ENCODE data around the gene FYB1.

DNA sequence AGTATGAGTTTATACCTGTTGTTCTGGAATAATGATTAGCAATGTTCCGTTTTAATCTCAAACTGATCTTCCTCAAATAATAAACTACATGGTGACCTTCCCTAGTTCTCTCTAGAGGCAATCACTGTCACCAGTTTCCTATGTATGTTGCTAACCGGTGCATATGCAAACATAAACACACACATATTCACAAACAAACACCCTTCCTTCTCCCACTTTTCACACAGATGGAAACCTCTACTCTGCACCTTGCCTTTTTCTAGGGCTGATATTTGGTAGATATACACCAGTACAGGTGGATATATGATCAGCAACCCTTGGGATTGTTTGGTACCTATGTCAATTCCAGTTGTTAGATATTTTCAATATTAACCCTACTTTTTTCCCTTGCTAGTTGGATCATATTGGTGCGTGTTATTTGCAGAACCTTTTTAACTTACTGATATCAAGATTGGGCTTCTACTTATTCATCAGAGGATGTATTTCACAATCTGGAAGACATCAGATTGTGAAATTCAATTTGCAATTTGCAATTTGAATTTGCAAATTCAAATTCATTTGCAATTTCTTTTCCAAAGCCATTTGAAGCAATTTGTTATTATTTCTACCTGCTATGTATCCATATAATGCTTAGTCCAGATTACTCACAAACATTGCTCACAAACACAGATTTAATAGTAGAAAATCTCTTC, 12.6 kb downstream of the FYB1 start:
- TF ChIP-seq, protein P1, sequence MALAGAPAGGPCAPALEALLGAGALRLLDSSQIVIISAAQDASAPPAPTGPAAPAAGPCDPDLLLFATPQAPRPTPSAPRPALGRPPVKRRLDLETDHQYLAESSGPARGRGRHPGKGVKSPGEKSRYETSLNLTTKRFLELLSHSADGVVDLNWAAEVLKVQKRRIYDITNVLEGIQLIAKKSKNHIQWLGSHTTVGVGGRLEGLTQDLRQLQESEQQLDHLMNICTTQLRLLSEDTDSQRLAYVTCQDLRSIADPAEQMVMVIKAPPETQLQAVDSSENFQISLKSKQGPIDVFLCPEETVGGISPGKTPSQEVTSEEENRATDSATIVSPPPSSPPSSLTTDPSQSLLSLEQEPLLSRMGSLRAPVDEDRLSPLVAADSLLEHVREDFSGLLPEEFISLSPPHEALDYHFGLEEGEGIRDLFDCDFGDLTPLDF (CRISPR knock-in tag; IDR thresholded peaks at IDR 0.05) = no peak
- TF ChIP-seq, protein P2, sequence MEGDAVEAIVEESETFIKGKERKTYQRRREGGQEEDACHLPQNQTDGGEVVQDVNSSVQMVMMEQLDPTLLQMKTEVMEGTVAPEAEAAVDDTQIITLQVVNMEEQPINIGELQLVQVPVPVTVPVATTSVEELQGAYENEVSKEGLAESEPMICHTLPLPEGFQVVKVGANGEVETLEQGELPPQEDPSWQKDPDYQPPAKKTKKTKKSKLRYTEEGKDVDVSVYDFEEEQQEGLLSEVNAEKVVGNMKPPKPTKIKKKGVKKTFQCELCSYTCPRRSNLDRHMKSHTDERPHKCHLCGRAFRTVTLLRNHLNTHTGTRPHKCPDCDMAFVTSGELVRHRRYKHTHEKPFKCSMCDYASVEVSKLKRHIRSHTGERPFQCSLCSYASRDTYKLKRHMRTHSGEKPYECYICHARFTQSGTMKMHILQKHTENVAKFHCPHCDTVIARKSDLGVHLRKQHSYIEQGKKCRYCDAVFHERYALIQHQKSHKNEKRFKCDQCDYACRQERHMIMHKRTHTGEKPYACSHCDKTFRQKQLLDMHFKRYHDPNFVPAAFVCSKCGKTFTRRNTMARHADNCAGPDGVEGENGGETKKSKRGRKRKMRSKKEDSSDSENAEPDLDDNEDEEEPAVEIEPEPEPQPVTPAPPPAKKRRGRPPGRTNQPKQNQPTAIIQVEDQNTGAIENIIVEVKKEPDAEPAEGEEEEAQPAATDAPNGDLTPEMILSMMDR (IDR thresholded peaks at IDR 0.05) = no peak
- TF ChIP-seq, protein P3, sequence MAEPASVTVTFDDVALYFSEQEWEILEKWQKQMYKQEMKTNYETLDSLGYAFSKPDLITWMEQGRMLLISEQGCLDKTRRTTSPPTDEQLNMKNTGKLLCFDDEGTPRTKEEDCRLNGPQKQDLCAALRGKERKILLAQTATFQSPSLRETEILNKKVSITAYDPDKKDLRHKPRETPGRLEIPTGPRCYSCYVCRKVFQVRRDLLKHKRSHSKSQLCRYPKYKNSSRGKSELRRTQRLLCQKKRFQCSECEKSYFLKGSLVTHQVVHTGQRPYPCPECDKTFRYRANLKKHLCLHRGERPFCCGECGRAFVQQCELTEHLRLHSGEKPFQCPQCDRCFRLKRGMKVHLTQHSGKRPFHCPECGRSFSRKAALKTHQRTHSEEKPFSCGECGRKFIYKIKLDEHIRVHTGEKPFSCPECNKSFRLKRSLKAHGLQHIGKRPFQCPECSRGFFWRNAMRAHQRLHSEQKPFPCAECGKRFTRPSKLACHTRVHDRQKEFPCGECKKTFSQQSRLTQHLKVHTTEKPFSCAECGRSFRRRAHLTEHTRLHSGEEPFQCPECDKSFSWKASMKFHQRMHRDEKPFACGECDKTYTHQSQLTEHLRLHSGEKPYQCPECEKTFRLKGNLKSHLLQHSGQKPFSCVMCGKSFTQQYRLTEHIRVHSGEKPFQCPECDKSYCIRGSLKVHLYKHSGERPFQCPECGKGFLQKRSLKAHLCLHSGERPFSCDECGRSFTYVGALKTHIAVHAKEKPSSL (CRISPR knock-in tag; conservative IDR thresholded peaks at IDR 0.05) = no peak
- TF ChIP-seq, protein P4, sequence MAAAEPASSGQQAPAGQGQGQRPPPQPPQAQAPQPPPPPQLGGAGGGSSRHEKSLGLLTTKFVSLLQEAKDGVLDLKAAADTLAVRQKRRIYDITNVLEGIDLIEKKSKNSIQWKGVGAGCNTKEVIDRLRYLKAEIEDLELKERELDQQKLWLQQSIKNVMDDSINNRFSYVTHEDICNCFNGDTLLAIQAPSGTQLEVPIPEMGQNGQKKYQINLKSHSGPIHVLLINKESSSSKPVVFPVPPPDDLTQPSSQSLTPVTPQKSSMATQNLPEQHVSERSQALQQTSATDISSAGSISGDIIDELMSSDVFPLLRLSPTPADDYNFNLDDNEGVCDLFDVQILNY (CRISPR knock-in tag; IDR thresholded peaks at IDR 0.05) = no peak
- TF ChIP-seq RELA (CRISPR knock-in tag; IDR thresholded peaks at IDR 0.05; ENCODE audit: borderline replicate concordance) (no peak), NFYB (CRISPR knock-in tag; conservative IDR thresholded peaks at IDR 0.05; ENCODE audit: low read depth) (no peak), SP1 (CRISPR knock-in tag; conservative IDR thresholded peaks at IDR 0.05) (no peak), EMX1 (CRISPR knock-in tag; IDR thresholded peaks at IDR 0.05) (no peak), TCF7 (CRISPR knock-in tag; IDR thresholded peaks at IDR 0.05; ENCODE audit: low read depth) (no peak), CREB1 (CRISPR knock-in tag; IDR thresholded peaks at IDR 0.05) (no peak)
- TF ChIP-seq, protein P5, sequence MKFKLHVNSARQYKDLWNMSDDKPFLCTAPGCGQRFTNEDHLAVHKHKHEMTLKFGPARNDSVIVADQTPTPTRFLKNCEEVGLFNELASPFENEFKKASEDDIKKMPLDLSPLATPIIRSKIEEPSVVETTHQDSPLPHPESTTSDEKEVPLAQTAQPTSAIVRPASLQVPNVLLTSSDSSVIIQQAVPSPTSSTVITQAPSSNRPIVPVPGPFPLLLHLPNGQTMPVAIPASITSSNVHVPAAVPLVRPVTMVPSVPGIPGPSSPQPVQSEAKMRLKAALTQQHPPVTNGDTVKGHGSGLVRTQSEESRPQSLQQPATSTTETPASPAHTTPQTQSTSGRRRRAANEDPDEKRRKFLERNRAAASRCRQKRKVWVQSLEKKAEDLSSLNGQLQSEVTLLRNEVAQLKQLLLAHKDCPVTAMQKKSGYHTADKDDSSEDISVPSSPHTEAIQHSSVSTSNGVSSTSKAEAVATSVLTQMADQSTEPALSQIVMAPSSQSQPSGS (CRISPR knock-in tag; IDR thresholded peaks at IDR 0.05; ENCODE audit: borderline replicate concordance, low read depth) = no peak
- TF ChIP-seq, protein P6, sequence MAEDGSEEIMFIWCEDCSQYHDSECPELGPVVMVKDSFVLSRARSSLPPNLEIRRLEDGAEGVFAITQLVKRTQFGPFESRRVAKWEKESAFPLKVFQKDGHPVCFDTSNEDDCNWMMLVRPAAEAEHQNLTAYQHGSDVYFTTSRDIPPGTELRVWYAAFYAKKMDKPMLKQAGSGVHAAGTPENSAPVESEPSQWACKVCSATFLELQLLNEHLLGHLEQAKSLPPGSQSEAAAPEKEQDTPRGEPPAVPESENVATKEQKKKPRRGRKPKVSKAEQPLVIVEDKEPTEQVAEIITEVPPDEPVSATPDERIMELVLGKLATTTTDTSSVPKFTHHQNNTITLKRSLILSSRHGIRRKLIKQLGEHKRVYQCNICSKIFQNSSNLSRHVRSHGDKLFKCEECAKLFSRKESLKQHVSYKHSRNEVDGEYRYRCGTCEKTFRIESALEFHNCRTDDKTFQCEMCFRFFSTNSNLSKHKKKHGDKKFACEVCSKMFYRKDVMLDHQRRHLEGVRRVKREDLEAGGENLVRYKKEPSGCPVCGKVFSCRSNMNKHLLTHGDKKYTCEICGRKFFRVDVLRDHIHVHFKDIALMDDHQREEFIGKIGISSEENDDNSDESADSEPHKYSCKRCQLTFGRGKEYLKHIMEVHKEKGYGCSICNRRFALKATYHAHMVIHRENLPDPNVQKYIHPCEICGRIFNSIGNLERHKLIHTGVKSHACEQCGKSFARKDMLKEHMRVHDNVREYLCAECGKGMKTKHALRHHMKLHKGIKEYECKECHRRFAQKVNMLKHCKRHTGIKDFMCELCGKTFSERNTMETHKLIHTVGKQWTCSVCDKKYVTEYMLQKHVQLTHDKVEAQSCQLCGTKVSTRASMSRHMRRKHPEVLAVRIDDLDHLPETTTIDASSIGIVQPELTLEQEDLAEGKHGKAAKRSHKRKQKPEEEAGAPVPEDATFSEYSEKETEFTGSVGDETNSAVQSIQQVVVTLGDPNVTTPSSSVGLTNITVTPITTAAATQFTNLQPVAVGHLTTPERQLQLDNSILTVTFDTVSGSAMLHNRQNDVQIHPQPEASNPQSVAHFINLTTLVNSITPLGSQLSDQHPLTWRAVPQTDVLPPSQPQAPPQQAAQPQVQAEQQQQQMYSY (CRISPR knock-in tag; IDR thresholded peaks at IDR 0.05) = no peak
- TF ChIP-seq, protein P7, sequence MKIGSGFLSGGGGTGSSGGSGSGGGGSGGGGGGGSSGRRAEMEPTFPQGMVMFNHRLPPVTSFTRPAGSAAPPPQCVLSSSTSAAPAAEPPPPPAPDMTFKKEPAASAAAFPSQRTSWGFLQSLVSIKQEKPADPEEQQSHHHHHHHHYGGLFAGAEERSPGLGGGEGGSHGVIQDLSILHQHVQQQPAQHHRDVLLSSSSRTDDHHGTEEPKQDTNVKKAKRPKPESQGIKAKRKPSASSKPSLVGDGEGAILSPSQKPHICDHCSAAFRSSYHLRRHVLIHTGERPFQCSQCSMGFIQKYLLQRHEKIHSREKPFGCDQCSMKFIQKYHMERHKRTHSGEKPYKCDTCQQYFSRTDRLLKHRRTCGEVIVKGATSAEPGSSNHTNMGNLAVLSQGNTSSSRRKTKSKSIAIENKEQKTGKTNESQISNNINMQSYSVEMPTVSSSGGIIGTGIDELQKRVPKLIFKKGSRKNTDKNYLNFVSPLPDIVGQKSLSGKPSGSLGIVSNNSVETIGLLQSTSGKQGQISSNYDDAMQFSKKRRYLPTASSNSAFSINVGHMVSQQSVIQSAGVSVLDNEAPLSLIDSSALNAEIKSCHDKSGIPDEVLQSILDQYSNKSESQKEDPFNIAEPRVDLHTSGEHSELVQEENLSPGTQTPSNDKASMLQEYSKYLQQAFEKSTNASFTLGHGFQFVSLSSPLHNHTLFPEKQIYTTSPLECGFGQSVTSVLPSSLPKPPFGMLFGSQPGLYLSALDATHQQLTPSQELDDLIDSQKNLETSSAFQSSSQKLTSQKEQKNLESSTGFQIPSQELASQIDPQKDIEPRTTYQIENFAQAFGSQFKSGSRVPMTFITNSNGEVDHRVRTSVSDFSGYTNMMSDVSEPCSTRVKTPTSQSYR (CRISPR knock-in tag; IDR thresholded peaks at IDR 0.05) = no peak

Measured in WTC11 (cell line).